Body of pancreas (tissue), 4 donors: Measurements from ENCODE around the gene PSEN2.

ENCODE experiments used
- CTCF ChIP-seq, 7 experiments: fragments of 450-650 bp in 4 of 7; fragments of 200-600 bp in 3 of 7; sonication (generic) in 3 of 7; IDR thresholded peaks; one replicate each; pipeline ENCODE4 v1.5.1; 2016 to 2019; ENCODE audit warnings: antibody characterized with exemption in 7 of 7
- POLR2A ChIP-seq, 3 donors: fragments of 450-650 bp; IDR thresholded peaks; one replicate each; pipeline ENCODE4 v1.6.1; 2016; ENCODE audit warnings: antibody characterized with exemption in 3 of 3, mild to moderate bottlenecking in 2 of 3

GRCh38 chr1:226871636-226872327 lies 1.4 kb downstream of the PSEN2 start:
- TF ChIP-seq CTCF (IDR thresholded peaks at IDR 0.05) = no peak
- TF ChIP-seq POLR2A (IDR thresholded peaks at IDR 0.05) = no peak
